ENCODE data around the gene BHLHA15. TPM values are rescaled to one million over a fixed set of nuclear protein-coding genes. Genes with fewer than 3 reads are reported as not detected.

Gene BHLHA15
- total RNA-seq, 1 experiment from 2014 or later = 3.4 TPM

DNA sequence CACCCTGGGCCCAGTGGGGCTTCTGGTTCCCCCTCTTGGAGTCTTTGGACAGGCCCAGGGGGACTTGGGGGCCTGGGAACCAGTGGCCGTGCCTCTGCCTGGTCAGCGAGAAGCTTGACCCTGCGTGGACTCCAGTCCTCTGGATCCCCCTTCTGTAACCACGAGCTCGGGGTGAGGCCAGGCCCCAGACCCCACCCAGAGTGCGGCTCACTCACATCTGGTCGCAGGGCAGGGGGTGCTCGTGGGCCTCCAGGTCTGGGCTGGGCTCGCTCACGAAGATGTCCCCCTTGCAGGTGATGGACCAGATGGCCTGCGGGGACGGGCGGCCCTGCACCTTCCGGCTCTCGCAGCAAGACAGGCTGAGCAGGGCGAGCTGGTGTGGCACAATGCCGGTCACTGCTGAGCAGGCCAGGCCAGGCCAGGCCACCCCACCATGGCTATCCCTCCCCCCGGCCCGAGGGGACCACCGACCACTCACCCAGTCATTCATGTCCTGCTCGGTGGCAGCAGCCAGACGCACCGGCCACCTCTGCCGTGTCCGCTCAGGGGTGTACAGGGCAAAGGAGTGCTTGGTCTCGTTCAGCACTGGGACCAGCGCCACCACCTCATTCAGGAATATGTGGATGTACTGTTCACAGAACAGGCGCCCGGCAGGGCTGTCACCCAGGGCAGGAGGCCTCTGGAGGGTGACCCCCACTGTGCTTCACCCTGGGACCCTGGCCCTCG lies 19.7 kb downstream of the BHLHA15 start:
- H3K36me3 ChIP-seq (ENCODE audit: control insufficient read depth, insufficient read depth, low read length) = no peaks in the 10 kb centered on the region
- BruUV-seq (replicated peaks) = no TSS peak
- TF ChIP-seq, protein P1, sequence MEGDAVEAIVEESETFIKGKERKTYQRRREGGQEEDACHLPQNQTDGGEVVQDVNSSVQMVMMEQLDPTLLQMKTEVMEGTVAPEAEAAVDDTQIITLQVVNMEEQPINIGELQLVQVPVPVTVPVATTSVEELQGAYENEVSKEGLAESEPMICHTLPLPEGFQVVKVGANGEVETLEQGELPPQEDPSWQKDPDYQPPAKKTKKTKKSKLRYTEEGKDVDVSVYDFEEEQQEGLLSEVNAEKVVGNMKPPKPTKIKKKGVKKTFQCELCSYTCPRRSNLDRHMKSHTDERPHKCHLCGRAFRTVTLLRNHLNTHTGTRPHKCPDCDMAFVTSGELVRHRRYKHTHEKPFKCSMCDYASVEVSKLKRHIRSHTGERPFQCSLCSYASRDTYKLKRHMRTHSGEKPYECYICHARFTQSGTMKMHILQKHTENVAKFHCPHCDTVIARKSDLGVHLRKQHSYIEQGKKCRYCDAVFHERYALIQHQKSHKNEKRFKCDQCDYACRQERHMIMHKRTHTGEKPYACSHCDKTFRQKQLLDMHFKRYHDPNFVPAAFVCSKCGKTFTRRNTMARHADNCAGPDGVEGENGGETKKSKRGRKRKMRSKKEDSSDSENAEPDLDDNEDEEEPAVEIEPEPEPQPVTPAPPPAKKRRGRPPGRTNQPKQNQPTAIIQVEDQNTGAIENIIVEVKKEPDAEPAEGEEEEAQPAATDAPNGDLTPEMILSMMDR (IDR thresholded peaks at IDR 0.05; ENCODE audit: insufficient read depth in 1 of 2, low read depth in 1 of 2, low read length in 1 of 2, severe bottlenecking in 1 of 2, unreplicated experiment in 1 of 2) = no peak
- H3K9me3 ChIP-seq = no peaks in the 10 kb centered on the region
- DNase-seq = no peak
- no peak overlapping the region for H3K27ac Mint-ChIP-seq (ENCODE audit: unreplicated experiment)
- H3K4me1 Mint-ChIP-seq (ENCODE audit: low read depth, unreplicated experiment) = no peaks in the 10 kb centered on the region
- no peak overlapping the region for H3K4me3 Mint-ChIP-seq (ENCODE audit: unreplicated experiment)
- H3K36me3 Mint-ChIP-seq (ENCODE audit: insufficient read depth, unreplicated experiment) = peaks cover 8% of the 10 kb centered on the region
- H3K27me3 Mint-ChIP-seq (ENCODE audit: insufficient read depth, unreplicated experiment) = no peaks in the 10 kb centered on the region
- no peaks in the 10 kb centered on the region for H3K27me3 ChIP-seq (replicated peaks; ENCODE audit: control insufficient read depth, insufficient read depth, low read length)
- ChIA-PET POLR2A (no interaction called here), CTCF (no interaction called here)
- intact Hi-C loops (cut with micrococcal nuclease; ENCODE audit: unreplicated experiment) = no loop called here
- H3K4me3 ChIP-seq (ENCODE audit: low read depth, low read length) = no peak overlapping the region
- H3K9me3 Mint-ChIP-seq (ENCODE audit: unreplicated experiment) = no peaks in the 10 kb centered on the region
- H3K4me1 ChIP-seq = no peaks in the 10 kb centered on the region

DNA sequence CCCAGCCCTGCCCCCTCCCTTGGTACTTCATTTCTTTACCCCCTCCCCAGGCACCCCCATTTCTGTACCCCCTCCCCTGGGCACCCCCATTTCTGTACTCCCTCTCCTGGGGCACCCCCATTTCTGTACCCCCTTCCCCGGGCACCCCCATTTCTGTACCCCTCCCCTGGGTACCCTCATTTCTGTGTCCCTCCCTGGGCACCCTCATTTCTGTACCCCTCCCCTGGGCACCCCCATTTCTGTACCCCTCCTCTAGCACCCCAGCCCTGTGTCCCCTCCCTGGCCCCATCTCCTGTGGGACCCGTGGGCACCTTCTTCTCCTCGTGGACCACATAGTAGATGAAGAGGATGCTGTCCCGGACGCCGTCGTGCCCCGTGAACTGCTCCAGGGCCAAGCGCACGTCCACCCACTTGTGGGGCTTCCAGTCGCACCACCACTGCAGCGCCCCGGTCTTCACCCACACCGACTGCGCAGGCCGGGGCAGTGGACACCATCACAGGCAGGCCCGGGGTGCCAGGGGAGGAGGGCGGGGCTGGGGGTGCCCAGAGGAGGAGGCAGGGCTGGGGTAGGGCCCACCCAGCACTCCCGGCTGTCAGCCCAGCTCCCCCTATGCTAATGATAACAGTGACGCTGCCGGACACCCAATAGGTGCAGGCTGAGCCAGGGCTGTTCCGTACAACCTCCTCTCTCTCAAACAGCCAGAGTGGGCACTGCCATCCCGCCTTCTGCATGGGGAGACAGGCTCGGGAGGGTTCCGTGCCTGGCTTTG lies 20.4 kb downstream of the BHLHA15 start:
- Mint-ChIP-seq H3K4me3 (ENCODE audit: unreplicated experiment) (no peak overlapping the region), H3K4me1 (ENCODE audit: low read depth, unreplicated experiment) (no peaks in the 10 kb centered on the region), H3K27me3 (ENCODE audit: insufficient read depth, unreplicated experiment) (no peaks in the 10 kb centered on the region), H3K9me3 (ENCODE audit: unreplicated experiment) (no peaks in the 10 kb centered on the region), H3K27ac (ENCODE audit: unreplicated experiment) (no peak overlapping the region), H3K36me3 (ENCODE audit: insufficient read depth, unreplicated experiment) (peaks cover 8% of the 10 kb centered on the region)
- Histone ChIP-seq H3K36me3 (ENCODE audit: control insufficient read depth, insufficient read depth, low read length) (no peaks in the 10 kb centered on the region), H3K27me3 (replicated peaks; ENCODE audit: control insufficient read depth, insufficient read depth, low read length) (no peaks in the 10 kb centered on the region), H3K4me3 (ENCODE audit: low read depth, low read length) (no peak overlapping the region), H3K9me3 (no peaks in the 10 kb centered on the region), H3K4me1 (no peaks in the 10 kb centered on the region)
- ChIA-PET CTCF (no interaction called here), POLR2A (no interaction called here)
- no peak for DNase-seq
- TF ChIP-seq, protein P1 (IDR thresholded peaks at IDR 0.05; ENCODE audit: insufficient read depth in 1 of 2, low read depth in 1 of 2, low read length in 1 of 2, severe bottlenecking in 1 of 2, unreplicated experiment in 1 of 2) = no peak
- no TSS peak for BruUV-seq (replicated peaks)
- intact Hi-C loops (cut with micrococcal nuclease; ENCODE audit: unreplicated experiment) = no loop called here

DNA sequence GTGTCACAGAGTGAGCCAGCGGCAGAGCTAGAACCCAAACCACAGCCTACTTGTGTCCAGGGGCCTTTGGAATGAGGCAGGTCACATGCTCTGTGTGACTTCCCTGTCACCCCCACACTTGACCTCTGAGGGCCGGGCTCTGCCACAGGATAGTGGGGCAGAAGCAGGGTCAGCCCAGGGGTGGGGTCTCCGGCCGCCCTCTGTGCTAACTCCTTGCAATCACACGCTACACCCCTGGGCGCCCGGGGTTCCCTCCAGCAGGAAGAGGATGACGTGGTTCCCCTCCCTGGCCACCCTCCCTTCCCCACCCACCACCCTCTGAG lies 21.0 kb downstream of the BHLHA15 start:
- TF ChIP-seq, protein P1 (IDR thresholded peaks at IDR 0.05; ENCODE audit: insufficient read depth in 1 of 2, low read depth in 1 of 2, low read length in 1 of 2, severe bottlenecking in 1 of 2, unreplicated experiment in 1 of 2) = no peak
- Mint-ChIP-seq H3K36me3 (ENCODE audit: insufficient read depth, unreplicated experiment) (peaks cover 8% of the 10 kb centered on the region), H3K9me3 (ENCODE audit: unreplicated experiment) (no peaks in the 10 kb centered on the region), H3K4me1 (ENCODE audit: low read depth, unreplicated experiment) (no peaks in the 10 kb centered on the region), H3K27me3 (ENCODE audit: insufficient read depth, unreplicated experiment) (no peaks in the 10 kb centered on the region), H3K27ac (ENCODE audit: unreplicated experiment) (no peak overlapping the region), H3K4me3 (ENCODE audit: unreplicated experiment) (no peak overlapping the region)
- no peaks in the 10 kb centered on the region for H3K9me3 ChIP-seq
- ChIA-PET POLR2A (no interaction called here), CTCF (no interaction called here)
- H3K4me1 ChIP-seq = no peaks in the 10 kb centered on the region
- no peaks in the 10 kb centered on the region for H3K36me3 ChIP-seq (ENCODE audit: control insufficient read depth, insufficient read depth, low read length)
- H3K27me3 ChIP-seq (replicated peaks; ENCODE audit: control insufficient read depth, insufficient read depth, low read length) = no peaks in the 10 kb centered on the region
- BruUV-seq (replicated peaks) = no TSS peak
- DNase-seq = no peak
- intact Hi-C loops (cut with micrococcal nuclease; ENCODE audit: unreplicated experiment) = no loop called here
- no peak overlapping the region for H3K4me3 ChIP-seq (ENCODE audit: low read depth, low read length)
